22Rv1 (cell line): Measurements from ENCODE around the gene DDX53.

Source experiments
- H3K27ac ChIP-seq: fragments of 450-650 bp; 2 replicates; pipeline ENCODE4 v1.5.1; 2017
- ZFX ChIP-seq: fragments of 450-650 bp; IDR thresholded peaks from 2 replicates; pipeline ENCODE4 v1.6.1; 2017; ENCODE audit warnings: antibody characterized with exemption, borderline replicate concordance
- TF ChIP-seq, protein P1 (sequence below): fragments of 450-650 bp; IDR thresholded peaks from 2 replicates; pipeline ENCODE4 v1.5.1; 2017; ENCODE audit warnings: mild to moderate bottlenecking

The DDX53 gene

DNA sequence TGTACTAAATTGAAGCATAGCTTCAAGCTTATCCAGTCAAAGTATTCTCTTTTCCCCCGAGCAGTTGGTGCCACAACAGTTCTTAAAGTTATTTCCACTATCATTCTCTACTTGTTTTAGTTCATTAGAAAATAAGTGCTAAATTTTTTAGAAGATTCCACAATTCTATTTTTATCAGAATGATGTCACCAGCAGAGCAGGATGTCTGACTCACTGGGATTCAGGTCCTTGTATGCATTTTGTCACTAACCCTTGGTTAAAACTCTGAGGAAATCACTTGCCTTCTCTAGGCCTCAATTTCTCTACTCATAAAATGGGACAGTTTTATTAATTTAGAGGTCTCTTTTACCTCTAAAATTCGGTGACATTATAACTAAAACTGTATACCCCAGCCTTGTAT lies 3.4 kb downstream of the DDX53 start:
- TF ChIP-seq, protein P1, sequence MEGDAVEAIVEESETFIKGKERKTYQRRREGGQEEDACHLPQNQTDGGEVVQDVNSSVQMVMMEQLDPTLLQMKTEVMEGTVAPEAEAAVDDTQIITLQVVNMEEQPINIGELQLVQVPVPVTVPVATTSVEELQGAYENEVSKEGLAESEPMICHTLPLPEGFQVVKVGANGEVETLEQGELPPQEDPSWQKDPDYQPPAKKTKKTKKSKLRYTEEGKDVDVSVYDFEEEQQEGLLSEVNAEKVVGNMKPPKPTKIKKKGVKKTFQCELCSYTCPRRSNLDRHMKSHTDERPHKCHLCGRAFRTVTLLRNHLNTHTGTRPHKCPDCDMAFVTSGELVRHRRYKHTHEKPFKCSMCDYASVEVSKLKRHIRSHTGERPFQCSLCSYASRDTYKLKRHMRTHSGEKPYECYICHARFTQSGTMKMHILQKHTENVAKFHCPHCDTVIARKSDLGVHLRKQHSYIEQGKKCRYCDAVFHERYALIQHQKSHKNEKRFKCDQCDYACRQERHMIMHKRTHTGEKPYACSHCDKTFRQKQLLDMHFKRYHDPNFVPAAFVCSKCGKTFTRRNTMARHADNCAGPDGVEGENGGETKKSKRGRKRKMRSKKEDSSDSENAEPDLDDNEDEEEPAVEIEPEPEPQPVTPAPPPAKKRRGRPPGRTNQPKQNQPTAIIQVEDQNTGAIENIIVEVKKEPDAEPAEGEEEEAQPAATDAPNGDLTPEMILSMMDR = no peak
- TF ChIP-seq ZFX = no peak

DNA sequence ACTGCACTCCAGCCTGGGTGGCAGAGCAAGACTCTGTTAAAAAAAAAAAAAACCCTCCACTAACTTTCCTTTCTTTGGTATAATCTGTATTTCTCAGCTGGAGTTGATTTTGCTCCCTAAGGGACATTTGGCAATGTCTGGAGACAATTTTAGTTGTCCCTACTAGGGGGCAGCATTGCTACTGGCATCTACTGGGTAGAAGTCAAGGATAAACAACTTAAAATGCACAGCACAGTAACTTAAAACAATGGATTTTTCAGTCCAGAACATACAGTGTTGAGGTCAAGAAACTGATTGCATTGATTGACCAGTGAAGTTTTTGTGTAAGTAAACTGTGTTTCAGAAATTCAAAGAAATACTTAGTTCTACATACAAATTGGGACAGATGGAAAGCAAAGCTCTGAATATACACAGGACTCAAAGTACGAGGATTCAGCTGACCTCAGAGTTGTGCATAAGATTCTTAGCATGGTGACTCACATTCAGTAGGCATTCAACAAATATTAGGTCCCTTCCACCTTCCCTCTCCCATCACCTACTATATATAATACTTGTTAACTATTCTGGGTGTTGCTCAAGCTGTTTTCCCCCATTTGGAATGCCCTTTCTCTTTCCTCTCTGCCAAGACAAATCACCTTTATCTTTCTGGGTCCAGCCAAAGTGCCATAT lies 8.8 kb downstream of the DDX53 start:
- H3K27ac ChIP-seq = peak overlapping the region; percentile 54
- TF ChIP-seq, protein P1 = peak; percentile 70
- no peak for TF ChIP-seq ZFX

More for the DNA sequence above, 3.4 kb downstream of the DDX53 start:
- no peak overlapping the region for H3K27ac ChIP-seq

DNA sequence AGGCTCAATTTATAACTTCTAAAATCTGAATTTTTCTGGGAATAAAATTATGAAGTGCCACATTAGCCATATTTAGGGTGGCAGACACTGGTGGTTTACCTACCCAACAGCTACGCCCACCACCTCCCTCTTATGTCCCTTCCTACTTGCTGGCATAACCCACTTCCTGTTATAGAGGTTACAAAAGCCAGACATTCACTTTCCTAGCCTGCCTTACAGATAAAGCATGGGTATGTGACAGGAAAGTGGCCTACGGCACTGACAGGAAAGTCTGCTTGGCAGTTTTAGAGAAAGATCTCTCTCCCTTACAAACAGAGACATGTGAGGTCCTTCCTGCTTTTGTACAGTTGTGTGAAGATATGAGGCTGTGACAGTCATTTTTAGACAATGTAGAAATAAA lies 12.4 kb downstream of the DDX53 start:
- TF ChIP-seq, protein P1 = no peak
- no peak for TF ChIP-seq ZFX
- H3K27ac ChIP-seq = no peak overlapping the region

DNA sequence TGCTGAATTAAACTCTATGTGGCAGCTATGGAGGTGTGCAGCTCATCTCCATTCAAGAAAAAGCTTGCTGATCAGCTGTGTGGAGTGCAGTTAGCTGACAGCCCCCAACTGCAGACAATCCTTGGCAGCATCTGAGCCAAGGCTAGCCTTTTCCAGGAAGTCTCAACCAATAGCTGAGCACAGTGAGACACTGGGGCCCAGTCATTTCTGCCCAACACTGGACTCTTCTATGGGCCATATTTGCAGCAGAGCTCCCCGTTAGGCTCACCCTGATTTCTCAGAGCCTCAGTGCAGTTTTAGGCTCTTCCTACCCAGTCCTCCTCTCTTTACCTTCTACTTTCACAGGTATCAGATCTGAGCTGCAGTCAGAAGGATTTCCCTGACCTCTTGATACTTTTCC lies 12.9 kb downstream of the DDX53 start:
- H3K27ac ChIP-seq = no peak overlapping the region
- TF ChIP-seq, protein P1 = no peak
- no peak for TF ChIP-seq ZFX

DNA sequence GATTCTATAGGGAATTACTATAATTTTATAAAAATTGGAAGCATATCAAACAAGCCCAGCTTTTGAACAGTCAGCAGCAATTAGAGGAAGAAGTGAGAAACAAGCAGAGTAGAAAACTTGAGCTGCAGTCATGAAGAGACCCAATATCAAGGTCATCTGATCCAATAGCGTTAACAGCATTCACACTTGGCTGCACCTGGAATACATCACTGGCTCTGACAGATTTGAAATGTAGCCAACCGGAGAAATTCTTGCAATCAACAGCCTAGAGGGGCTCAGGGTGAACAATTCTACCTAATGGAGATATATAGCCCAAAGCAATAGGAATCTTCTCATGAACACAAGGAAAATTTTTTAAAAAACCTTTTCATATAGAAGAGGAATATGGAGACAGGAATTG lies 13.6 kb downstream of the DDX53 start:
- TF ChIP-seq ZFX = no peak
- TF ChIP-seq, protein P1 = no peak
- no peak overlapping the region for H3K27ac ChIP-seq

DNA sequence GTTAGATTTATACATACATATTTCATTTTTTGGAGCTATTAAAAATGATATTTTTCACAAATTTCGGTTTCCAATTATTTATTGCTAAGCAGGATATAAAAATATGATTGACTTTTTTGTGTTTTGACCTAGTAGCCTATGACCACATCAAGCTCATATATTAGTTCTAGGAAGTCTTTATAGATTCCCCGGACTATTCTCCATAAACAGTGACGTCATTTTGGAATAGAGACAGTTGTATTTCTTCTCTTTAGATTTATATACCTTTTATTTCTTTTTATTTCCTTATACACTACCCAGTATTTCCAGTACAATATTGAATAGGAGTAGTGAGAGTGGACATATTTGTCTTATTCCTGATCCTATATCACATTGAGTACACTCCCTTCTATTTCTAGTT lies 31.8 kb downstream of the DDX53 start:
- TF ChIP-seq ZFX = no peak
- TF ChIP-seq, protein P1 = no peak
- no peak overlapping the region for H3K27ac ChIP-seq

DNA sequence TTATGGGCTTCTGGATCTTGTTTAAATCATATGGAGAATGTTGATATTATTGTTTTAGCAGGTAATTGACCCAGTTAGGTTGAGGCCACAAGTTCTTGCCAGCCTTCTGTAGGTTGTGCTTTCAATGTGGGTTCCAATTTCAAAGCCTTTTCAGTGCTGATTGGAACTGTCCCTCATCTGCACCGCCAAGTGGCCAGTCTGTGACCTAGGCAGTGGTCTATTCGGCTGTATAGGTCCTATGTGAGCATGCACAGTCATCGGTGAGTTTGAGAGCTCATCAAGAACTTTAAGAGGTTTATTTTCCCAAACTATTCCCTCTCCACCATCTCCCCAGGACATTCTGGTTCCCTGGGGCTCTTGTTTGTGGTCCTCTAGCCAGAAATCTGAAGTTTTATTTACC lies 35.7 kb downstream of the DDX53 start:
- TF ChIP-seq ZFX = no peak
- TF ChIP-seq, protein P1 = no peak
- no peak overlapping the region for H3K27ac ChIP-seq
